ENCODE results near the gene ACTG1. TPM values are rescaled to one million over a fixed set of nuclear protein-coding genes. Genes with fewer than 3 reads are reported as not detected.

The ACTG1 gene
- total and polyA plus RNA-seq, 9 of the 15 experiments (the other 6 are each of a cell fraction or from before 2014, with no cell fraction given) = 224 to 1,775 (median 568) TPM

- TF ChIP-seq ATF4 (CRISPR knock-in tag; IDR thresholded peaks at IDR 0.05) (no peak), ARNT (IDR thresholded peaks at IDR 0.05) (no peak), TAF1 (IDR thresholded peaks at IDR 0.05; ENCODE audit: control insufficient read depth, extremely low read depth, insufficient read depth, low read length, severe bottlenecking) (no peak), NR3C1 (CRISPR knock-in tag; IDR thresholded peaks at IDR 0.05) (peak; percentile 87), CBX1 (IDR thresholded peaks at IDR 0.05; ENCODE audit: low read depth) (no peak), TGIF2 (CRISPR knock-in tag; IDR thresholded peaks at IDR 0.05) (peak; percentile 75; the same call in 1 of the 2 replicates), ZNF507 (tag; conservative IDR thresholded peaks at IDR 0.05) (no peak), LEF1 (IDR thresholded peaks at IDR 0.05) (no peak), ZFPM2 (CRISPR knock-in tag; IDR thresholded peaks at IDR 0.05) (no peak), E2F6 (IDR thresholded peaks at IDR 0.05; ENCODE audit: borderline replicate concordance in 1 of 2, extremely low read depth in 1 of 2, insufficient read depth in 1 of 2, insufficient read length in 1 of 2, low read depth in 1 of 2, low read length in 1 of 2, poor library complexity in 1 of 2, severe bottlenecking in 1 of 2) (peak in 1 of 2 experiments; percentile 83), ZNF232 (CRISPR knock-in tag; IDR thresholded peaks at IDR 0.05) (no peak), SIN3B (IDR thresholded peaks at IDR 0.05; ENCODE audit: low read depth) (peak; percentile 1; the same call in 1 of the 2 replicates), RBM34 (IDR thresholded peaks at IDR 0.05; ENCODE audit: borderline replicate concordance, insufficient read depth, low read length) (no peak), ARID4B (CRISPR knock-in tag; IDR thresholded peaks at IDR 0.05) (peak; percentile 63; the same call in 1 of the 2 replicates), ZNF561 (CRISPR knock-in tag; conservative IDR thresholded peaks at IDR 0.05) (no peak), MAFG (tag; conservative IDR thresholded peaks at IDR 0.05) (no peak), ZHX1 (conservative IDR thresholded peaks at IDR 0.05; ENCODE audit: low read length) (no peak), NONO (IDR thresholded peaks at IDR 0.05; ENCODE audit: low read depth in 2 of 2, low read length in 1 of 2) (peak in 1 of 2 experiments; percentile 20; a peak in 1 of 4 replicates)
These were observed 6.9 kb upstream of the ACTG1 start (continued) for GRCh38 chr17:81519284-81520020.

Data from K562 (cell line).